ENCODE data around the gene PTTG1. TPM values are rescaled to one million over a fixed set of nuclear protein-coding genes. Genes with fewer than 3 reads are reported as not detected.

Gene PTTG1
- total and polyA plus RNA-seq, 12 donors, result 0.32 to 17.5 (median 1.7) TPM; not detected in 1

GRCh38 chr5:160470437-160471361 lies 49.0 kb downstream of the PTTG1 start:
- Histone ChIP-seq H3K27ac (peak overlapping the region in 4 of 10 donors; percentile 6 to 62 (median 14)), H3K36me3 (no peaks in the 10 kb centered on the region), H3K4me1 (peaks cover 3 to 56% (median 22%) of the 10 kb centered on the region in 9 donors), H3K27me3 (no peaks in the 10 kb centered on the region), H3K4me3 (peak overlapping the region in 1 of 10 donors; percentile 56), H3K9me3 (no peaks in the 10 kb centered on the region)
- ATAC-seq, result peak in 4 of 8 donors; percentile 14 to 54 (median 28)
- TF ChIP-seq CTCF (IDR thresholded peaks at IDR 0.05), result no peak
- WGBS, 2 donors, result 33 to 34% methylated on average over 7 of the region's 7 CpGs
- intact Hi-C loops (cut with DNase I), result no loop called here
- peak in 1 of 2 donors; percentile 7 for DNase-seq

GRCh38 chr5:160471761-160472160 lies 50.1 kb downstream of the PTTG1 start:
- peak overlapping the region in 1 of 10 donors; percentile 62 for H3K27ac ChIP-seq
- no peaks in the 10 kb centered on the region for H3K27me3 ChIP-seq
- H3K4me3 ChIP-seq, result peak overlapping the region in 1 of 10 donors; percentile 56
- DNase-seq (no peak), ATAC-seq (no peak)
- WGBS, 2 donors, result 83 to 86% methylated on average over 2 of the region's 2 CpGs
- intact Hi-C loops (cut with DNase I), result no loop called here
- no peak for TF ChIP-seq CTCF (IDR thresholded peaks at IDR 0.05)
- no peaks in the 10 kb centered on the region for H3K9me3 ChIP-seq
- H3K36me3 ChIP-seq, result no peaks in the 10 kb centered on the region
- H3K4me1 ChIP-seq, result peaks cover 3 to 50% (median 21%) of the 10 kb centered on the region in 9 donors

GRCh38 chr5:160472482-160472881 lies 50.8 kb downstream of the PTTG1 start:
- intact Hi-C loops (cut with DNase I), result no loop called here
- no peak for DNase-seq
- Histone ChIP-seq H3K36me3 (no peaks in the 10 kb centered on the region), H3K4me3 (no peak overlapping the region), H3K27ac (no peak overlapping the region), H3K27me3 (no peaks in the 10 kb centered on the region), H3K9me3 (no peaks in the 10 kb centered on the region), H3K4me1 (peaks cover 3 to 50% (median 20%) of the 10 kb centered on the region in 9 donors)
- no peak for TF ChIP-seq CTCF (IDR thresholded peaks at IDR 0.05)
- 90 to 97% methylated on average over 4 of the region's 4 CpGs for WGBS, 2 donors
- no peak for ATAC-seq

GRCh38 chr5:160473681-160474080 lies 52.0 kb downstream of the PTTG1 start:
- WGBS, 2 donors, result 92% methylated on average over 6 of the region's 6 CpGs
- Histone ChIP-seq H3K4me3 (no peak overlapping the region), H3K36me3 (no peaks in the 10 kb centered on the region), H3K27me3 (no peaks in the 10 kb centered on the region), H3K9me3 (no peaks in the 10 kb centered on the region), H3K27ac (no peak overlapping the region), H3K4me1 (peaks cover 3 to 41% (median 13%) of the 10 kb centered on the region in 9 donors)
- no peak for TF ChIP-seq CTCF (IDR thresholded peaks at IDR 0.05)
- DNase-seq (no peak), ATAC-seq (no peak)
- intact Hi-C loops (cut with DNase I), result no loop called here

Measured in heart right ventricle (tissue), 16 donors.